ENCODE measurements around the gene NINL. TPM values are rescaled to one million over a fixed set of nuclear protein-coding genes. Genes with fewer than 3 reads are reported as not detected.

Gene NINL
- total RNA-seq, 1 donor from 2014 or later, result 20.8 TPM

DNA sequence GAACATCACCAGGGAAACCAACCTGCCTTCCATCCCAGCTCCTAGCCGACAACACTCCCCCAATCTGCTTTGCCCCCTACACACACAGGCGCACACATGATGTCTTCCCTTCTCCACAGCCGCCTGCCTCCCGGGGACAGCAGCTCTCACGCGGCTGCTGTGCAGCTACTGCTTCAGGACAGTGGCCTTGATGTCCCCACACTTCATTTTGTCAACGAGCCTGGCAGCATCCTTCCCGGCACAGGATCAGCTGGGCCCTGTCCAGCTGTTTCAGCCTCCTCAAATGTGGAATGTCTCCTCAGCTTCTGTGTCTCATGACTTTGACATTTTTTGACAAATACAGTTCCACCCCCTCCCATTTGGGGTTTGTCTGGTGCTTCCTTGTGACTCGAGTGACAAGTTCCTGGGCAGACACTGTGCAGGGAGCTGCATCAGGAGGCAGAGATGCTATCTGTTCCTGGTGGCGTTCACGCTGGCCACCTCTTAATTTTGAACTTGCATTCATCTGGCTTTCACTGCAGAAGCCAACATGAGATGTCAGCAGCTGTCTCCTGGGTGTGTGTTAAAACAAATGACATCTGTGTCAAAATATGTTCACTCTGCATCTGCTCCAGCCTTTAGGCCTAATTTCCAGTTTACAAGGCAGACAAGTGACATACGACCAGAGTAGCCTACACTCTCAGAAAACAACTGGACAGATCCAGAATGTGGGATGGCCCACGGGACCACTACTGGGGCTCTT, 120.7 kb downstream of the NINL start:
- DNase-seq (ENCODE audit: low spot score), result no peak

DNA sequence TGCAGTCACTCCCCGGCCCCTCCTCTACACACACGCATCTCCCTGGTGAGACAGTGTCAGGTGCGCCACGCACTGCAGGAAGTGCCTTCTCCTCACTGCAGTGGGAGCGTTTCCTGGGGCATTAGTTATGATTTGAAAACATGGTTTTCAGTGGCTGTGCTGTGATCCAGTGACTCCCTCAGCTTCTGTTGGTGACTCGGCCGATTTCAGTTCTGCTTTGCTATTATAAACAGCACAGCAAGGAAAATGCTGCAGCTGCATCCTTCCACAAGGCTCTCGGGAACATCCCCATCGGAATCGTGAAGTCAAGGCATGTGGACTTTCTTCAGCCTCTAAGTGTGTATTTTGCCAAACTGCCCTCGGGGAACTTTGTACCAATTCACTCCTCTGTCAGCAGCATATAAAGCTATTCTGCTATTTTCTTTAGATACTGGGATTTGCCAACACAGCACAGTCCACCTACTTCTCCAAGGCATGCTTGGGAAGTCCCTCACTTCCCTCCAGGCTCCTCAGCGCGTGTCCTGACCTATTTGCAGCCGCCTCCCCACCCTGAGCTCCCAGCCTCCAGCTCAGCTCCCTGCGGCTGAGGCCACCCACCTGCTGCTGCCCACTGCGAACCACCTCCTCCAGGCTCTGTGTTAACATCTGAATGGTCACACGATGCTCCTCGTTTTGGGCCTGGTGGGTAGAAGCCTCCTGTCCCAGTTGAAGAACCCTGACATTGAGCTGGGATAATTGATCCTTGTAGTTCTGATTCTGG, 123.4 kb downstream of the NINL start:
- DNase-seq (ENCODE audit: low spot score), result no peak

DNA sequence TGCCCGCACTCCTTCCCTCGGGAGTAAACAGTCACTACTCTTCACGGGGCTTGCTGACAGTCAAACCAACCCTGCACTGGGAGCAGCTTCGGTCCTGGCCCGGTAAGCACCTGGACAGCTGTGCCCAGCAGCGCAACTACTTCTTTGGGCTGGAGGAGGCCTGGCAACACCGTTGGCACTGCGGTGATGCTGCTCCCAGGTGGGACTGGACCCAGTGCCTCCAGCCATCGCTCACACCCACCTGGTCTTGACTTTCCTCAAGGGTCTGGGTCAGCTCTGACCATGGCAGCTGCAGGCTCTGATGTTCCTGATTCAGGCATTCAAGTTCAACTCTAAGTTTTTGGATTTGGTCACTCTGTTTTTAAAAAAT, 124.1 kb downstream of the NINL start:
- no peak for DNase-seq (ENCODE audit: low spot score)

DNA sequence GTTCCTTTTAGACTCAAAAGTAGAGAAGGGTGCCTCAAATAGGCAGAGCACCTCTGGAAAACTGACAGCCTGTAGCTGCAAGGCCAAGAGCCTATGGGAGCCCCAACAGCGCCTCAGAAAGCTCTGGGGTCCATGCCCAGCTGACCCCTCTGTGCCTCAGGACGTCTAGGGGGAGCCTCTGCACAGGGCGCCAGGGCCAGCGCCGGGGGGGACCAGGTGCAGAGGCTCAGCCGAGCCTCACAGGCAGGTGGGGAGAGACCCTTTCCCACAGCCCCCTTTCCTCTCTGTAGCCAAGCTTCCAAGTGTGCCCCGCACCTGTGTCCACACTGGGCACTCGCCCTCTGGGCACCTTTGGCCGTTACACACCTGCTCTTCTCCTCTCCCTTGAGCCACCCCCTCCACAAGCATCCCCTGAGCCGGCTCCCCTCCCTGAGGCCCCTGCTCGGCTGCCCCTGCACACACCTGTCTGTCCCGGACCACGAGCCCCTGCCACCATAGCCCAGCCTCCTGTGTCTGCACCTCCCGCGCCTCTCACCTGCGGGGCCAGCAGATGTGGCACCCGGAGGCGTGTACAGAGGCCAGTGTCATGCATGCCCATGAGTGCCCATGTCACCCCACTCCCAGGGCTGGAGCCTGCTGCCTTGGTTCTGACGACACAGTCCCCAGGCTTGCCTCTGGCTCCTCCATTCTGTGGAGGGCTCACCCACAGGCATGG, 124.6 kb downstream of the NINL start:
- no peak for DNase-seq (ENCODE audit: low spot score)

DNA sequence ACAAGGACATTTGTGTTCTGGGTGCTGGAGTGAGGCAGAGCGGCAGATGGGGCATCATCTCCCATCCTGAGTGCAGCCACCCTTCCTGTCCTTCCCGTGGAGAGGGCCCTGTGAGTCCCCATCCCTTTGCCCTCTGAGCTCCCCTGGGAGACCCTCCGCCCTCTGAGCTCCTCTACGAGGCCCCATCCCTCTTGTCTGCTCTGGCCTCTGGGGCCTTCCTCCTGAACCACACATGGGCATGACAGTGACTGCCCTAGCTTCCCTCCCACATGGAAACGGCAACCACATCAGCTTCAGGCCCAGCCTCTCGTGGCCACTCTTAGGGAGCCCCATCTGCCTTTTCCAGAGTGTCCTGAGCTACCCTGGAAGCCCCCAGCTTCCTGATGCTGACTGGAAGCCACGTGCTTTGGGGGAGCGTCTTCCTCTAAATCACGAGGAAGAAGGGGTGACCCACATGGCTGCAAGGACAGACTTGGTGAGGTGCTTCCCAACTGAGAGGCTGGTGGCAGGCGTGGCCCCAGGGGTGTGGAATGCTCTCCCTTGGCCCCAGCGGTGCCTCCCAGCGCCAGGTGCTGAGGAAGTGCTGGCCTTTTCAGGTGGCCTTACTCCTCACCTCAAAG, 125.3 kb downstream of the NINL start:
- no peak for DNase-seq (ENCODE audit: low spot score)

DNA sequence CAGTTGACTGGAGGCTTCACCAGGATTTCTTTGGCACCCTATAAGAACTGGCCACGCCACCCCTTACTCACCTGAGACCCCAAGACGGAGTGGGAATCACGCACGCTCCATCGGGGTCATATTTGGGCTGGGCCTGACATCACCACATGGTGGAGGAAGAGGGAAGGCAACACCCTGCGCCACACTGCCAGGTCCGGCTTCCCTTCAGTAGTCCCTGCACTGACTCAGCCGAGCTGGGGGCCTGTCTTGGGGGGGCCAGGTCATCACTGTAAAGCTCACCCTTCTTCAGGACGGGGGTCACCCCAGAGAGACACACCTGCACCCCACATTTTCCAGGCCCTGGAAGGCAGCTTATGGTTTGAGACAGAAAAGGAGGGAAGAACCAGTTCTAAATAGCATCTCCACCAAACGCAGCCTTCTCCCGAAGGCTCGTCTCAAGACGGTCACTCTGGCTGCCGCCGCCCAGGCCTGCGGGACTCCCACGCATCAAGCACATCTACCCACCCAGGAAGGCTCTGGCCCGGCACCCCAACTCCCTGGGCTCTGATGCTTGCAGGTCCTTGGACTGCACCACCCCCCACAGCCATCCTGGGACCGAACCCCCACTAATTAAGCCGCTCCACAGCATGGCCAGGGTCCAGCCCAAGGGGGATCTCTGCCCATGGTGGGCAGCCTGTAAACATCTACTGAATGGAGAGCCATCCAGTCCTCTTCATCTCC, 126.1 kb downstream of the NINL start:
- no peak for DNase-seq (ENCODE audit: low spot score)

DNA sequence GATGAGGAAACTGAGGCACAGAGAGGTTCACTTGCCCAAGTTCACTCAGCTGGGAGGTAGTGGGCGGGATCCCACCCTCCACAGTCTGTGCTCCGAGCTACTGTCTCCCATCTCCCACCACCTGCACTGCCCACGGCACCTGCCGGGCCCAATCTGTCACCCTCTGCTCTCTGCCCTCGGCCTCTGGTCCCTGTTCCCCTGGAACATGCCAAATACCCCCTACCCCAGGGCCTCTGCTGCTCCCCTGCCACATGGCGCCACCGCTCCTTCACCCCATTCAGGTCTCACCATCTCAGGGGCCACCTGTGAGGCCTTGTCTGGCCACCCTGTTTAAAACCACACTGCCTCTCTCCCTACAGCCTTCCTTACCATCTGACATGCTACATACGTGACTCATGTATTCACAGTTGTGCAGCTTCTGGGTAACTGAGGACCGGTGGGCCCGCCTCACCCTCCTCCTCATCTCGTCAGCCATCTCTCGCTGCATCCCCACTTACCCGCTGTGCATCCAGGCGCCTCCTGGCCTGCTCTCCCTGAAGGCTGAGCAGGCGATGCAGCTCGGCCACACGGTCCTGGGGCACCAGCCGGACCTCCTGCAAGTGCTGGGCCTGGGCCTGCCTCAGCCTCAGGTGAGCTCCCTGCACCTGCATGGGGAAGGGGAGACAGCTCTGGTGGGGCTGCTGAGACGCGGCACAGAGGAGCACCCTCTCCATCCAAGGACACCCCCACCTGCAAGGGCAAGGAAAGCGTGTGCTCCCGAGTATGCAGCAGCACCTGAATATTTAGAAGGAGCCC, 127.2 kb downstream of the NINL start:
- DNase-seq (ENCODE audit: low spot score), result no peak

DNA sequence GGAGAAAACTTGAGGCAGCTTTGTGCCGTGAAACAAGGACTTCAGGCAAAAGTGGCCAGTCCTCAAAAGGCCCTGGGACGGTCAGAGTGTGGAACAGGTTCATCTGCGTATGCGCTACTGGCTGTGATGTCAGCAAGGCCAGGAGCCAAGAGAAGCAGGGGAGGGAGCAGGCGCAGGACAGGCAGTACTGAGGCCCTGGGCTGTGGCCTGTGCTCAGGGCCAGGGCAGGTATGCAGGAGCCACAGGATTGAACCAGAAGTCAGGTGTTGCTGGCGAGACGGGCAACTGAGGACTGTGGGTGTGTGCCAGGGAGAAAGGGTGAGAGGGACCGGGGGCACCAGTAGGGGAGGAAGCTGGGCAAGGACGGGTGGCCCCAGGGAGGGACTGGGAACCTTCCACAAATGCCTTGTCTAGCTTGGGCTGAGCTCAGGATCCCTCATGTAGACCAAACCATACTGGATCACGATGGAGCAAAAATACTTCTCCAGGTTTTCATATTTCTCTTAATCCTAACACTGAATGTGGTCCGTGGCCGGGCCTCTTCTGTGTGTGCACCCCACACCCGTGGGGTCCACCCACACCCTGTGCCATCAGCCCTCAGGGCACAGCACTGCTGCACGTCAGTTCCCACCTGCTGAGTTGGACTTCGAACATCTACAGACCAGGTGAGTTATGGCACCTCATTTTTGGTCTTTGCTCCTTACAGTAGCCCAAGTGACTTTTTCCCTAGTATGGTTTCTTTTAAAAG, 131.0 kb downstream of the NINL start:
- DNase-seq (ENCODE audit: low spot score), result no peak

DNA sequence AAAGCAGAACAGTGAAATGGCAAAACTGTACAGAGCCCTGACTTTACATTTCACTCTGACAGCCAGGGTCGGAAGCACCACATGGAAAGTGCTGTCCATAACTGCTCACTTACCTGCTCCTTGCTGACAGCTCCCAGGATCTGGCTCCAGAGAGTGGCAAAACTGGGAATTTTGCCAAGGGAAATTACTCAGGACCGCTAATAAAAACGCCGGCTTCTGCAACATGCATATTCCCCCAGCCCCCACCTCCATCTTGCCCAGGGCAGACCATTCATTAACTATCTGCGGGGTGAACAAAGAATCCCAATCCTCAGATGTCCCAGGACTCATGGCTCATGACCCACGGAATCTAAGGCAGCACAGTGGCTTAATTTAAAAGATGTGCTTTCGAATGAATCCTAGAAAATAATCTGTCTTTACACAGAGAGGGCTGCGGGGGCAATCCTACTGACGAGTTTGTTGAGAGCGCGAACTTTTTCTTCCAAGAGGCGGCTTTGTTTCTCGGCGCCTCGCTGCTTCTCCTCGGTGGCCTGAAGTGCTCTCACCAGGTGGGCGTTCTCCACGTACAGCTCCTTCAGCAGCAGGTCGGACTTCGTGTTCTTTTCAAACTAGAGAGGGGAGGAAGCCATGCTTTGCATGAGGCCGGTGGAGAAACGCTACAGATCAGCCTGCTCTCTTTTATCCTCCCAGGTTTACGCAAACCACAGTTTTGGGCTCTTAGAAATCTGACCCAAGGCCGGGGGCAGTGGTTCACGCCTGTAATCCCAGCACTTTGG, 132.1 kb downstream of the NINL start:
- DNase-seq (ENCODE audit: low spot score), result no peak

DNA sequence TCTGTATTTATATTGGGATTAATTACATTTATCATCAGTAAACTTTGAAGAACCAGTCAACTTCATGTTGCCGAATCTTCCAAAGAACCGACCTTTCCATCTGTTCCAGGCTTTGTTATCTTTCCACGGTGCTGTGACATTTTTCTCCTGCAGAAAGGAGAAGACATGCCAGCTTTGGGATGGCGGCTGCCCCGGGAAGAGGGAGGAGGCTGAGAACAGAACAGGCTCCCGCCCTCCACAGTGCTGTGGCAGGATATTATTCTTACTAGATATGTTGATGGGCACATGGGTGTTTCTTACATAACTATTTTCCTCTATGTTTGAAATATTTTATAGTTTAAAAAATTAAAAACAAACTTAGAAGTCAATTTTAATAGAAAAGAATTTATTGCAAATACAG, 133.0 kb downstream of the NINL start:
- DNase-seq (ENCODE audit: low spot score), result no peak

DNA sequence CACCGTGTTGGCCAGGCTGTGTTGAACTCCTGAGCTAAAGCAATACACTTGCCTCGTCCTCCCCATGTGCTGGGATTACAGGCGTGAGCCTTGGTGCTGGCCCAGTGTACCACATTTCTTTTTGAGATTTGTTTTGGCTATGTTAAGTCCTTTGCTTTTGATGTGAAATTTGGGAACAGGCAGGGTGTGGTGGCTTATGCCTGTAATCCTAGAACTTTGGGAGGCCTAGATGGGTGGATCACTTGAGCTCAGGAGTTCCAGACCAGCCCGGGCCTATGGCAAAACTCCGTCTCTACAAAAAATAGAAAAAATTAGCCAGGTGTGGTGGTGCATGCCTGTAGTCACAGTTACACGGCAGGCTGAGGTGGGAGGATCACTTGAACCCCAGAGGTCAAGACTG, 137.7 kb downstream of the NINL start:
- no peak for DNase-seq (ENCODE audit: low spot score)

DNA sequence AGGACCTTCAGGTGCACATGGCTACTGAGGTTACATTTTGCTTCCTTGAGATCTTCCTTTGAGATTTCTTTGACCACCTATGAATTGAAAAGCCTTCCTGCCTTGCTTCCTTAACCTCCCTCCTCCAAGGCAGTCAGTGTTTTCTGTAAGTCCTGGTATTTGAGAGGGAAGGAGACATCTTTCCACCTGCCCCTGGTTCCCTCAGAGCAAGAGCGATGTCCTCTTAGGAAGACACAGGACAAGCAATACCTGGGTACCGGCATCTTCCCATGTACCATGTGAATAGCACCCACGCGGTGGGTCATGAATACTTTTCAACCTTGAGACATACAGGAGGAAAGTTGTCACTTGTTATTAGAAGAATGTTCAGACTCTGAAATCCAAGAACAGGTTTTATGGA, 140.8 kb downstream of the NINL start:
- no peak for DNase-seq (ENCODE audit: low spot score)

DNA sequence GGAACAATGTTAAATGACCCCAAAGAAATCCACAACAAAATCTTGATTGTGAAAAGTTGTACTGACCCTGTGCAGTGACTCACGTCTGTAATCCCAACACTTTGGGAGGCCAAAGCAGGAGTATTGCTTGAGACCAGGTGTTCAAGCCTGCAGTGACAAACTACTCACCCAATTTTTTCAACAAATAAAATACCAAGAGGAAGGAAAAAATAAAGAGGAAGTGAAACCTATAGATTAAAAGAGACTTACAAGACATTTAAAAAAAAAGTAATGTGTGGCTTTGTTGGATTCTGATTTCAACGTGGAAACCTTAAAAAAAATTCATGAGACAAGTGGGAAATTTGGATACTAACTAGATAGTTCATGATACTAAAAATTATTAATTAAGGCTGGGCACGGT, 146.0 kb downstream of the NINL start:
- no peak for DNase-seq (ENCODE audit: low spot score)

DNA sequence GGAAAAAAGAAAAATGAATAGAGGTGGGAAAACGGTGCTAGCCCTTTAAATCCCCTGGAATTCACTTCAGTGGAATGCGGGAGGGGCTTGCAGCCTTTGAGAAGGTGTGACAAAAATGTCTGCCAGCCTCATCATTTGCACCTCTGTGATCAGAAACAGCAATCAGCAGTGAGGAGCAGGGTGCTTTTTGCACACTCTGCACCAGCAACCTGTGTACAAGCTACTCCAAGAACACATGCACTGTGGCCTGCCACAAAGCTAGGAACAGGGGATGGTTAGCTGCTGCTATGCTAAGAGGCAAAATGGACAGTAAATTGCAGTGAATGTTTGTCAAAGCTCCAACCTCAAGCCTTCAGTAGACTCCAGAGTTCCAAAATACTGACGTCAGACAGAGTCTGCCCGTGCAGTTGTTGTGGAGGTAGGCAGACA, 148.2 kb downstream of the NINL start:
- no peak for DNase-seq (ENCODE audit: low spot score)

DNA sequence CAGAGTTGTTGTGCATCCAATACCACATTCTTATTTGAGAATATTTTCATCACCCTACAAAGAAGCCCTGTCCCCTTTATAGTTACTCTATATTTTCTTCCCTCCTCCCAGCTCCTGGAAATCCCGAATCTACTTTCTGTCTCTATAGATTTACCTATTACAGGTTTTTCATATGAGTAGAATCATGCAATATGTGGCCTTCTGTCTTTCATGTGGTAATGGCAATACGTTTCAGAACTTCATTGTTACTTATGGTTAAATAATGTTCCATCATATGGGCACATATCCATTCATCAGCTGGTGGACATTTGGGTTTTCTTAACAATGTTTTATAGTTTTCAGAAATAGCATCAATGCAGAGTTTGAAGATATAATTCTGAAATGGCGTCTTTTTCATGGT, 160.8 kb downstream of the NINL start:
- DNase-seq (ENCODE audit: low spot score), result no peak

DNA sequence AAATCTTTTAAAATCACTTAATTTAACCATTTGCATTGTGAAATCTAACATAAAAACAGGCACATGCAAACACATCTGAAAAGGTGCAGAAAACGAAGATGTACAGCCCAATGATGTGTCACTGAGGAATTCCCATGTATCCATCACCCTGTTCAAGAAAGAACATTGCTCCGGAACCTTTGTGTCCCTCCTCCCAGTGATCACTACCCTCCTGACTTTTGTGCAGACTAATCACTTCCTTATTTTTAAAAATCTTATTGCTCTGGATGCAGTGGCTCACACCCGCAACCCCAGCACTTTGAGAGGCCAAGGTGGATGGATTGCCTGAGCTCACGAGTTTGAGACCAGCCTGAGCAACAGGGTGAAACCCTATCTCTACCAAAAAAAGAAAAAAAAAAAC, 163.3 kb downstream of the NINL start:
- DNase-seq (ENCODE audit: low spot score), result no peak

DNA sequence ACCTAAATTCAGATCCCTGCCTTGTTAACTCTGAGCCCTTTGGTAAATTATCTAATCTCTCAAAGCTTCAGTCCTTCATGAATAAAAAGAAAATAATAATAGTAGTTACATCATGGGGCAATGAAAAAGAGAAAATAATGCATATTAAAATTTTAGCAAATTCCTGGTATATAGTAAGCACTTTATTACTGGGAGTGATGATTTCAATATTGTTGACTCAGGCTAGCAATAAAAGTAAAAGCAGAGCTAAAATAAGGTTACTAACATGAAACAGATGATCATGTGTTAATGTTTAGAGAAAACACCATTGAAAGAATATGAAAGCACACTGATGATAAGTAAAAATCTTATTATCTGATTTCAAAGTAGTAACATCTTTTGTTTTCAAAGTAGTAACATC, 164.2 kb downstream of the NINL start:
- DNase-seq (ENCODE audit: low spot score), result no peak

DNA sequence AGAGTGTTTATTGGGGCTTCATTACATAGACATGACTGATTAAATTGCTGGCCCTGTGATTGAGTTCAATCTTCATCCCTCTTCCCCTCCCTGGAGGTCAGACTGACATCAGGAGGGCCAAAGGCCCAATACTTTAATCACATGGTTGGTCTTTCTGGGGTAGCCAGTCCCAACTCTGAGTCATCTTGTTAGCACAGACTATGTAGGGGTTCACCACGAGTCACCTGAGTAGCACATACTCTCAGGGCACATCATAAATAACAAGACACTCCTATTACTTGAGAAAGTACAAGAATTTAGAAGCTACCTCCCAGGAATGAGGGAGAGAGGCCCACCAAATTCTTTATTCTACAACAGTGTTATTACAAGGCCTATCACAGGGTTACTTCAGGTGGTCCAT, 166.6 kb downstream of the NINL start:
- DNase-seq (ENCODE audit: low spot score), result no peak

DNA sequence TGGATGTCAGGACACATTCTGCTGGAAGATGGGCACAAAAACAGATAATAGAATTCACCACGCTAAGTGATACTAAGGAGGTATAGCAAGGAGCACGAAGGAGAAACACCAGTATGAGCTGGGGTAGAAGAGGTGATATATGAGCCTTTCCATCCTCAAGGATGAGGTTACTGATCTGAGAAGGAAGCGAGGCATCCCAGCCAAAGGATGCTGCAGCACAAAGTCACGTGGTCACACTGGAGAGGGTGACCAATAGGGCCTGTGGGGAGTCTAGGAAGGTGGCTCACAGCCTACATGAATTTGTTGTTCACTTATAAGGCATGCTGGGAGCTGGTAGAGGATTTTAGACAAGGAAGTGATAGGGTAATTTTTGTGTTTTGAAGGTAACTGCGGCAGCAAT, 176.4 kb downstream of the NINL start:
- DNase-seq (ENCODE audit: low spot score), result no peak
